Rectal smooth muscle tissue (tissue), 1 donor: ENCODE measurements around the gene DCLRE1C.
"Not testable (repeated sequence)": the region's sequence is repeated elsewhere in the genome, so short reads cannot be mapped to it uniquely, and the experiment has no call there.

ENCODE experiments used
- H3K27ac ChIP-seq: one replicate; pipeline ENCODE4 v1.7.0; 2013; ENCODE audit warnings: low read depth, low read length, inconsistent platforms
- H3K27me3 ChIP-seq: one replicate; pipeline ENCODE4 v1.7.0; 2013; ENCODE audit warnings: low read length; ENCODE audit not compliant: control insufficient read depth, insufficient read depth
- H3K36me3 ChIP-seq: one replicate; pipeline ENCODE4 v1.7.0; 2013; ENCODE audit warnings: low read length; ENCODE audit not compliant: control insufficient read depth, insufficient read depth
- H3K4me1 ChIP-seq: one replicate; pipeline ENCODE4 v1.7.0; 2013; ENCODE audit warnings: low read length; ENCODE audit not compliant: control insufficient read depth, insufficient read depth
- H3K4me3 ChIP-seq: one replicate; pipeline ENCODE4 v1.7.0; 2013; ENCODE audit warnings: low read length
- H3K9ac ChIP-seq: one replicate; pipeline ENCODE4 v1.7.0; 2013; ENCODE audit warnings: low read length

Gene DCLRE1C

DNA sequence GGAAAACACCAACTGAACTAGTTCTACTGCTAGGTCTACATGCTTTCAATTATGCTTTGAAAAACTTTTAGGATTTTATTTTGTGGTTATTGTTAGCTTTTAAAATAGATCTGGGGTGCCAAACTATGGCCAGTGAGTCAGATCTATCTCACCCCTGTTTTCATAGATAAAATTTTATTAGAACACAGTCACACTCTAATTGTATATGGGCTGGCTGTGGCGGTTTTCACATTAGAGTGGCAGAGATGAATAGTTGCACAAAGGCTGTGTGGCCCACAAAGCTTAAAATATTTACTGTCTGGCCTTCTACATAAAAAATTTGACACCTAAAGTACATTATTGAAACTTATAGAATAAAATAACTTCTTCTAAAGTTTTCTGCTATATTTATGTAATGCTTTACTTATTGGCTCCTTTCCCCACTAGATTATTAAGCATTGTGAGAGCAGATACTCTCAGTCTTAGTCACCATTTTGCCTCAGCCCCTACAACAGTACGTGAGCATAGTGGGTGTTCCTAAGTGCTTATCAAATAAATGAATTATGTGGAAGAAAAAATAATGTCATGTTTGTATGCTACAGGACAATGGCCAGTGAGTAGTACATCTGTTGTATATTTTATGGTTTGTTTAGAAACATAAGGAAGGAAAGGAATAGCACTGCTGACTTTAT lies 80.7 kb downstream of the DCLRE1C start:
- H3K27ac ChIP-seq = no peak overlapping the region
- H3K4me3 ChIP-seq = no peak overlapping the region
- no peak overlapping the region for H3K9ac ChIP-seq
- peaks cover 6% of the 10 kb centered on the region for H3K4me1 ChIP-seq
- H3K36me3 ChIP-seq = peaks cover 5% of the 10 kb centered on the region
- no peaks in the 10 kb centered on the region for H3K27me3 ChIP-seq

DNA sequence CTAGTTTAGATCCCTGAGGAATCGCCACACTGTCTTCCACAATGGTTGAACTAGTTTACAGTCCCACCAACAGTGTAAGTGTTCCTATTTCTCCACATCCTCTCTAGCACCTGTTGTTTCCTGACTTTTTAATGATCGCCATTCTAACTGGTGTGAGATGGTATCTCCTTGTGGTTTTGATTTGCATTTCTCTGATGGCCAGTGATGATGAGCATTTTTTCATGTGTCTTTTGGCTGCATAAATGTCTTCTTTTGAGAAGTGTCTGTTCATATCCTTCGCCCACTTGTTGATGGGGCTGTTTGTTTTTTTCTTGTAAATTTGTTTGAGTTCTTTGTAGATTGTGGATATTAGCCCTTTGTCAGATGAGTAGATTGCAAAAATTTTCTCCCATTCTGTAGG lies 89.0 kb downstream of the DCLRE1C start:
- not testable (repeated sequence) for H3K27me3 ChIP-seq, H3K4me1 ChIP-seq, H3K9ac ChIP-seq, H3K27ac ChIP-seq, H3K36me3 ChIP-seq, H3K4me3 ChIP-seq

DNA sequence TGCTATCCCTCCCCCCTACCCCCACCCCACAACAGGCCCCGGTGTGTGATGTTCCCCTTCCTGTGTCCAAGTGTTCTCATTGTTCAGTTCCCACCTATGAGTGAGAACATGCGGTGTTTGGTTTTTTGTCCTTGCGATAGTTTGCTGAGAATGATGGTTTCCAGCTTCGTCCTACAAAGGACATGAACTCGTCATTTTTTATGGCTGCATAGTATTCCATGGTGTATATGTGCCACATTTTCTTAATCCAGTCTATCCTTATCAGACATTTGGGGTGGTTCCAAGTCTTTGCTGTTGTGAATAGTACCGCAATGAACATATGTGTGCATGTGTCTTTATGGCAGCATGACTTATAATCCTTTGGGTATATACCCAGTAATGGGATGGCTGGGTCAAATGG lies 89.4 kb downstream of the DCLRE1C start:
- not testable (repeated sequence) for H3K27ac ChIP-seq, H3K4me3 ChIP-seq, H3K9ac ChIP-seq, H3K27me3 ChIP-seq, H3K36me3 ChIP-seq, H3K4me1 ChIP-seq

DNA sequence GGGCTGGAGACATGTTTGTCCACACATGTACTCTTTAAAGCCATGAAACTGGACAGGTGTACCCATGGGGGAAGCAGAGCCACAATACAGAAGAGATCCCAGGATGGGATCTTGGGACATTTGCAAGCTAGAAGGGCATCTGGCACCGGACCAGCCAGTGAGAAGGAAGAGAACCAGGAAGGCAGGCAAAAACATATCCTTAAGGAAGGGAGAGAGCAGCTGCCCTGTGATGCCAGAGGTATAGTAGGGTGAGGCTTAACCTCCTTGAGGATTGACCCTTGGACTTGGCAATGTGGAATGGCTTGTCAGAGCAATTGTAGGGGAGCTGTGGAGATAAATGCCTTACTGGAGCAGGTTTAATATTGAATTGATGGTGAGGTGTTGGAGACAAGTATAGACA lies 93.1 kb downstream of the DCLRE1C start:
- no peak overlapping the region for H3K27ac ChIP-seq
- H3K9ac ChIP-seq = no peak overlapping the region
- no peaks in the 10 kb centered on the region for H3K27me3 ChIP-seq
- H3K4me1 ChIP-seq = no peaks in the 10 kb centered on the region
- no peak overlapping the region for H3K4me3 ChIP-seq
- H3K36me3 ChIP-seq = peaks cover 7% of the 10 kb centered on the region

DNA sequence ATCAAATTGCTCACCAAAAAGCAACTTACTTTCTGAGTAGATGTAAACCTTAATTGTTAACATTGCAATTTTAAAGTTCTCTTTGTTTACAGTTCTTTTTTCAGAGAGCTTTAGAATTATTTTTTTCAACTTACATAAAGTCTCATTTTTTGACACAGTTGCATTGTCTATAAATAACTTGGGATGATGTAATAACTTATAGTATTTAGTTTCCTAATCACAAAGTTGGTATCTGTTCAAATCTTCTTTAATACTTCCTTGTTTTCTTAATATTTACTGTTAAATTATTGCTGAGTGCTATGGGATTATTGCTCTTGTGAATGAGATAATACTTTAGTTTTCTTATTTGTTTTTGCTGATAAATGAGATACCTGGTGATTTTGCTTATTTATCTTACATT lies 94.1 kb downstream of the DCLRE1C start:
- Histone ChIP-seq H3K4me1 (no peaks in the 10 kb centered on the region), H3K27ac (no peak overlapping the region), H3K36me3 (peaks cover 7% of the 10 kb centered on the region), H3K27me3 (no peaks in the 10 kb centered on the region), H3K4me3 (no peak overlapping the region), H3K9ac (no peak overlapping the region)

DNA sequence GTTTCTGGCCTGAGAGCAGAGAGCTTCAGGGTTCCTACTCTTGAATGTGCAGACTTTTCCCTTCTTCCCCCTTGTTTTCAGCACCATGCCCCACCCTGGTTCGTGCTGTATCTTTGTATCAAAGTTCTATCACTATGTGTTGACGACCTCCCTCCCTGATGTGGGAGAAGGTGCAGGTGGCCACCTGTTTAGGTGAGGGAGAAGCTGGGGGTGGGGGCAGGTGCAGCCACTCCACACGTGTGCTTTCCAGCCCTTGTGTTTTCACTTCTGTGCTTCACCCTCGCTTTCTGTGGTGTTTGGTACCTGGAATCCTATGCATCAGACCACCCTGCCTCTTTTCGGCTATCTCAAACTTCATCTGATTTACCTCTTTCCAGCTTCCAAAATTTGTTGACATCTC lies 94.9 kb downstream of the DCLRE1C start:
- H3K27ac ChIP-seq = no peak overlapping the region
- H3K27me3 ChIP-seq = no peaks in the 10 kb centered on the region
- H3K36me3 ChIP-seq = peaks cover 7% of the 10 kb centered on the region
- no peaks in the 10 kb centered on the region for H3K4me1 ChIP-seq
- H3K9ac ChIP-seq = no peak overlapping the region
- H3K4me3 ChIP-seq = no peak overlapping the region

DNA sequence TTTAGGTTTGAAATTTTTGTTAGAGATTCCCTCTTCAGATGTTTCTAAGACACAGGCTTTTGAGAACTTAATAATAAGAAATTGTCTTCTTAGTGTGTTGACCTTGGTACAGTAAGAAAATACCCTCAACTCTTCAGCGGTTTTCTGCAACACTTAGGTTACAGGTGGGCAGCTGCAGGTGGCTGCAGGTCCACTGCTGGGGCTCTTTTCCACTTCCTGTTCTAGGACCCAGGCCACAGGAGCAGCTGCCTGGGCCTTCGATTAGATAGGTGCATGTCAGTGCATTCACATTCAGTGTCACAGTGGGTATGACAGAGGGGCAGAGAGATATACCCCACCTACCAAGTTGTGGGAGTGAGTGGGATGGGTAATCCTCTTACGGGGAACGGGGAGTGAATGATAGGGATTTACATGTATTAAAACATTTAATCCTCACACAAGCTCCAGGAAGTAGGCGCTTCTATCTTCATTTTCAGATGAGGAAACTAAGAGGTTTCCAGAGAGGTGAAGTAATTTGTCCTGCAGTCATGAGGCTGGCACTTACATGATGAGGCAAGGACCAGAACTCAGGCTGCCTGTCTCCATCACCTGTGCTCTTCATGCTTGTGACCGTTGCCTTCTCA lies 95.4 kb downstream of the DCLRE1C start:
- no peaks in the 10 kb centered on the region for H3K27me3 ChIP-seq
- no peak overlapping the region for H3K9ac ChIP-seq
- no peak overlapping the region for H3K4me3 ChIP-seq
- H3K36me3 ChIP-seq = peaks cover 7% of the 10 kb centered on the region
- no peaks in the 10 kb centered on the region for H3K4me1 ChIP-seq
- H3K27ac ChIP-seq = no peak overlapping the region

DNA sequence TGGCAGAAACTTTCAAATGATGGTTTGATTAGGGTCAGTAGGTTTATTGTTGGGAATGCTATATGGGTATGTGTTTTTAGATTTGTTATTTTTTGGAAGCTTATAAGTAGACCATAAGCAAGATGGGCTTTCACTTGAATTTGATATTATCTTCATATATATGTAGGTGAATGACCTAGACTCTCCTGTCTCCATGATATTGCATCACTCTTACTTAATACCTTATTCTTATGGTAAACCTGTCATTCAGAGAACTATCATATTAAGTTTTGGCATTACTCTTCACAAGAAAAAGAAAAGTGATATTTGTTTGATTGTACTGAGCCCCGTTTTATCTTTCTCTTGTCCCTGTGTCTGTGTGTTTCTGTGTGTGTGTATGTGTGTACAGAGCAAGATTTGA lies 98.4 kb downstream of the DCLRE1C start:
- H3K4me3 ChIP-seq = no peak overlapping the region
- H3K36me3 ChIP-seq = peaks cover 9% of the 10 kb centered on the region
- H3K9ac ChIP-seq = no peak overlapping the region
- H3K27me3 ChIP-seq = no peaks in the 10 kb centered on the region
- H3K27ac ChIP-seq = no peak overlapping the region
- H3K4me1 ChIP-seq = no peaks in the 10 kb centered on the region

DNA sequence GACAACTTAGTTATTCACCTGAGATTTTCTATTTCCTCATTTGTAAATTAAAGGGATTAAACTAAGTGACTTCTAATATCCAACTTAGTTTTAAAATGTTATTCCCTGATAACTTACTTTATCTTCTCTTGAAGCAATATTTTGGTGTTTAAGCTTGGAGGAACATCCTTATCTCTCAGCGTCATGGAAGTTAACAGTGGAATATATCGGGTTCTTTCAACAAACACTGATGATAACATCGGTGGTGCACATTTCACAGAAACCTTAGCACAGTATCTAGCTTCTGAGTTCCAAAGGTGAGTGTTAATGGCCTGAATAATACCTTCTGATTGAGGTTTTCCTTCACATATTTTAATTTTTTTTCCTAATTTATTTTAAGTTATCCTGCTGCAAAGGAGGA lies 101.7 kb downstream of the DCLRE1C start:
- Histone ChIP-seq H3K27me3 (no peaks in the 10 kb centered on the region), H3K9ac (no peak overlapping the region), H3K4me1 (no peaks in the 10 kb centered on the region), H3K36me3 (peaks cover 5% of the 10 kb centered on the region), H3K27ac (no peak overlapping the region), H3K4me3 (no peak overlapping the region)
